SH-SY5Y (cell line): ENCODE results near the gene MYCL.

ENCODE experiments used
- GATA2 ChIP-seq: IDR thresholded peaks from 2 replicates; pipeline ENCODE4 v1.6.1; 2011; ENCODE audit warnings: mild to moderate bottlenecking, low read depth, low read length
- GATA3 ChIP-seq: IDR thresholded peaks from 2 replicates; pipeline ENCODE4 v1.6.1; 2011; ENCODE audit warnings: low read depth, mild to moderate bottlenecking, low read length, moderate library complexity

Gene MYCL

GRCh38 chr1:39901714-39902459 is at the start of gene MYCL:
Gene MYCL (minus strand): TSS chr1:39901917. CDS start chr1:39901434, 483 bp downstream.
- TF ChIP-seq GATA3: no peak
- no peak for TF ChIP-seq GATA2

- TF ChIP-seq GATA2 (no peak), GATA3 (no peak)
These were observed 48.2 kb upstream of the MYCL start for GRCh38 chr1:39949891-39950290.

- TF ChIP-seq GATA2 (no peak), GATA3 (no peak)
These were observed 45.5 kb upstream of the MYCL start for GRCh38 chr1:39947260-39947659.

- TF ChIP-seq GATA3 (no peak), GATA2 (no peak)
These were observed 44.5 kb upstream of the MYCL start for GRCh38 chr1:39946216-39946615.

- TF ChIP-seq GATA2 (no peak), GATA3 (no peak)
These were observed 42.8 kb upstream of the MYCL start for GRCh38 chr1:39944410-39945112.

GRCh38 chr1:39943471-39944290 is 42.0 kb upstream of the MYCL start:
- no peak for TF ChIP-seq GATA2
- no peak for TF ChIP-seq GATA3

- TF ChIP-seq GATA3 (no peak), GATA2 (no peak)
These were observed 39.5 kb upstream of the MYCL start for GRCh38 chr1:39940980-39941871.

GRCh38 chr1:39940253-39940652 is 38.5 kb upstream of the MYCL start:
- TF ChIP-seq GATA2 (no peak), GATA3 (no peak)

- TF ChIP-seq GATA2: no peak
- no peak for TF ChIP-seq GATA3
These were observed 37.1 kb upstream of the MYCL start for GRCh38 chr1:39938856-39939255.

- TF ChIP-seq GATA3 (no peak), GATA2 (no peak)
These were observed 35.2 kb upstream of the MYCL start for GRCh38 chr1:39936724-39937491.

- TF ChIP-seq GATA2 (no peak), GATA3 (no peak)
These were observed 32.5 kb upstream of the MYCL start for GRCh38 chr1:39933956-39934941.
